ENCODE results near the gene CFTR.

The CFTR gene

GRCh38 chr7:117645481-117646165 lies 165.8 kb downstream of the CFTR start:
- H3K4me3 ChIP-seq (ENCODE audit: low read depth, low read length) = no peak overlapping the region

- H3K4me3 ChIP-seq (ENCODE audit: low read depth, low read length) = no peak overlapping the region
These were observed 168.5 kb downstream of the CFTR start for GRCh38 chr7:117648203-117648866.

GRCh38 chr7:117652943-117653680 lies 173.3 kb downstream of the CFTR start:
- no peak overlapping the region for H3K4me3 ChIP-seq (ENCODE audit: low read depth, low read length)

- H3K4me3 ChIP-seq (ENCODE audit: low read depth, low read length) = no peak overlapping the region
These were observed 175.0 kb downstream of the CFTR start for GRCh38 chr7:117654780-117655179.

- no peak overlapping the region for H3K4me3 ChIP-seq (ENCODE audit: low read depth, low read length)
These were observed 177.0 kb downstream of the CFTR start for GRCh38 chr7:117656806-117657205.

- no peak overlapping the region for H3K4me3 ChIP-seq (ENCODE audit: low read depth, low read length)
These were observed 179.7 kb downstream of the CFTR start for GRCh38 chr7:117659531-117660011.

- no peak overlapping the region for H3K4me3 ChIP-seq (ENCODE audit: low read depth, low read length)
These were observed 181.5 kb downstream of the CFTR start for GRCh38 chr7:117661328-117661727.

GRCh38 chr7:117664047-117664446 lies 184.2 kb downstream of the CFTR start:
- H3K4me3 ChIP-seq (ENCODE audit: low read depth, low read length) = no peak overlapping the region

- no peak overlapping the region for H3K4me3 ChIP-seq (ENCODE audit: low read depth, low read length)
These were observed 185.5 kb downstream of the CFTR start for GRCh38 chr7:117665368-117665767.

GRCh38 chr7:117666031-117666430 lies 186.2 kb downstream of the CFTR start:
- H3K4me3 ChIP-seq (ENCODE audit: low read depth, low read length) = no peak overlapping the region

GRCh38 chr7:117666689-117667088 lies 186.9 kb downstream of the CFTR start:
- no peak overlapping the region for H3K4me3 ChIP-seq (ENCODE audit: low read depth, low read length)

- H3K4me3 ChIP-seq (ENCODE audit: low read depth, low read length) = no peak overlapping the region
These were observed 187.6 kb downstream of the CFTR start for GRCh38 chr7:117667456-117667855.

GRCh38 chr7:117669818-117670217 lies 190.0 kb downstream of the CFTR start:
- no peak overlapping the region for H3K4me3 ChIP-seq (ENCODE audit: low read depth, low read length)

GRCh38 chr7:117672453-117672852 lies 192.6 kb downstream of the CFTR start:
- no peak overlapping the region for H3K4me3 ChIP-seq (ENCODE audit: low read depth, low read length)

GRCh38 chr7:117673367-117673766 lies 193.5 kb downstream of the CFTR start:
- no peak overlapping the region for H3K4me3 ChIP-seq (ENCODE audit: low read depth, low read length)

GRCh38 chr7:117673839-117674238 lies 194.0 kb downstream of the CFTR start:
- no peak overlapping the region for H3K4me3 ChIP-seq (ENCODE audit: low read depth, low read length)

- H3K4me3 ChIP-seq (ENCODE audit: low read depth, low read length) = no peak overlapping the region
These were observed 194.8 kb downstream of the CFTR start for GRCh38 chr7:117674617-117675016.

GRCh38 chr7:117675497-117676435 lies 195.9 kb downstream of the CFTR start:
- no peak overlapping the region for H3K4me3 ChIP-seq (ENCODE audit: low read depth, low read length)

GRCh38 chr7:117679120-117679519 lies 199.3 kb downstream of the CFTR start:
- H3K4me3 ChIP-seq (ENCODE audit: low read depth, low read length) = no peak overlapping the region

- no peak overlapping the region for H3K4me3 ChIP-seq (ENCODE audit: low read depth, low read length)
These were observed 203.0 kb downstream of the CFTR start for GRCh38 chr7:117682681-117683385.

All from iPS-11a (cell line).